NCI-H748 (cell line): ENCODE results near the gene TAS1R1.
"Not testable (repeated sequence)": the region's sequence is repeated elsewhere in the genome, so short reads cannot be mapped to it uniquely, and the experiment has no call there.

ENCODE experiments used
- DNase-seq: peaks from one replicate; lab custom pipeline; 2025; ENCODE audit not compliant: unreplicated experiment; lab: John Stamatoyannopoulos, UW

TAS1R1 gene

DNA sequence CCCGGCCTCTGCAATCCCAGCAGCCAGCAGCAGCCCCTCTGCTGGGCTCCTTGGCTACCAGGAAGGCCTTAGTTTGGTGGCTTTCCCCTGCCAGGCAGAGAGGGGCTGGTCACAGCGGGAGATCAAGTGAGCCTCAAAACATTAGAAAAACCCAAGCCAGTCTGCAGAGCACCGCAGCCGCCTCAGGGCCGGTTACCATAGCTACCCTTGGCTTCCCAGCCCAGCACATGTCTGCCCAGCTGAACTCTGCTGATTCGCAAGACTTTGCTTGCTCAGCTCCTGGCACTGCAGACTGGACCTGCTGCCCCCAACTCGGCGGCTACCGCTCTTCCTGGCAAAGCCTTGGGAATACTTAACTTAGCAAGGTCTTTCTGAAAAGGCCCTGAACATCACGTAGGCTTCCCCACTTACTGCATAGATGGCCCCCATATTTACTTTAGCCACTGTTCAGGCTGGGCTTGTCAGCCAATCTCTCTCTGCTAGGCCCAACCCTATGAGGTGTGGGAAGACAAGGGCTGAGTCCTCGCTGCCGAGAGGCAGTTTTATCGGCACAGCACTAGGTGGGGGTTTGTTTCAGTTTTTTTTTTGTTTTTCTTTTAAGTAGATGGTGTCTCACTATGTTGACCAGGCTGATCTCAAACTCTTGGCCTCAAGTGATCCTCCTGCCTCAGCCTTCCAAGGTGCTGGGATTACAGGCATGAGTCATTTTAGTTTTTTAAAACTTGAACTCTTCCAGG, 35.0 kb upstream of the TAS1R1 start:
- peak; percentile 58 for DNase-seq

DNA sequence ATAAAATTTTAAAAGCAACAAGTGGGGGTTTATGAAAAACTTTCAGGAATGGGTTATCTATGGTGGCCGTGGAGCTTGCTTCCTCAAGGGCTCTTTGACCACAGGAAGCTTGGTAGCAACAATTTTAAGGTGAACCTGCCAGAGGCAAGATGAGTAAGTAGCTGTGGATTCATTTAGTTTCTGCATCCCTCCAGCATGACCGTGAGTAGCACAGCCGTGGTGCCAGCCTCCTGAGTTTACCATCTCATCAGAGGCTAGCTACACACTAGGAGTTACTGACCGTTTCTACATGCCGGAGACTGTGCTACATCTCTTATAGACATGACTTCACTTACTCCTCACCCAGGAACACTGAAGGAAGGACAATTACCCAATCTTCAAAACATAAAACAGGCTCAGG, 33.6 kb upstream of the TAS1R1 start:
- DNase-seq = no peak

GRCh38 chr1:6523566-6523965, 31.5 kb upstream of the TAS1R1 start:
- DNase-seq = peak; percentile 35

DNA sequence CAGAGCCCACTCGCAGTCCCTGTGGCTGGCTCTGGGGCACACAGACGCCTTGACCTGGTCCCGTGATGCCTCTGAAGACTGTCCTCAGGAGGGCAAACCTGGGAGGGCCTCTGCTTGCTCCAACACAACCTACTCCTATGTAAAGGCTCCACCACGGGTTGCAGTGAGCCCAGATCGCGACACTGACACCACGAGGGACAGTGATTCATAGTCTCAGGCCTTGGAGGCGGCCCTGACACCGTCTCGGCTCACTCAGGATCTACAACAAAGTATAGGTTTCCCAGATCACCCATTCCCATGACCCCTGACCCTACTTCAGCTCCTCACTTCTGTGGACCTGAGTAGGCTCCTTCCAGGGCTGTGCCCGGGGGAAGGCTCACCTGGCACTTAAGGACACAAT, 28.8 kb upstream of the TAS1R1 start:
- DNase-seq = no peak

DNA sequence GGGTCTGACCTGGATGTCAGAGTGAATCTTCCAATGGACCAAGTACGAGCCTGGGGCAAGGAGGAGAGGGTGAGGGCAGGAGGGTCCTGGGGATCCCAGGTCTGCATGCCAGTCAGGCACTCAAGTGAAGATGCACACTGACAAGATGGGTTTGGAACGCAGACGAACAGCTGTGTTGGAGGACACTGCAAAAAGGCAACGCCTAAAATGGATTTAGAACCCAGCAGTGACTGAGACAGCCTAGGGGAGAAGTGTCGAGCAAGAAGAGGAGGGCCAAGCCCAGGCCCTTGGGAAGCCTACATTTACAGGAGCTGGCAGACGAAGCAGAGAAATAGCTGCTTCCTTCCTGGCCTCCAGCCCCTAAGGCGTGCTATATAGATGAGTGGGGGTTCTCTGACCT, 26.6 kb upstream of the TAS1R1 start:
- DNase-seq = no peak

DNA sequence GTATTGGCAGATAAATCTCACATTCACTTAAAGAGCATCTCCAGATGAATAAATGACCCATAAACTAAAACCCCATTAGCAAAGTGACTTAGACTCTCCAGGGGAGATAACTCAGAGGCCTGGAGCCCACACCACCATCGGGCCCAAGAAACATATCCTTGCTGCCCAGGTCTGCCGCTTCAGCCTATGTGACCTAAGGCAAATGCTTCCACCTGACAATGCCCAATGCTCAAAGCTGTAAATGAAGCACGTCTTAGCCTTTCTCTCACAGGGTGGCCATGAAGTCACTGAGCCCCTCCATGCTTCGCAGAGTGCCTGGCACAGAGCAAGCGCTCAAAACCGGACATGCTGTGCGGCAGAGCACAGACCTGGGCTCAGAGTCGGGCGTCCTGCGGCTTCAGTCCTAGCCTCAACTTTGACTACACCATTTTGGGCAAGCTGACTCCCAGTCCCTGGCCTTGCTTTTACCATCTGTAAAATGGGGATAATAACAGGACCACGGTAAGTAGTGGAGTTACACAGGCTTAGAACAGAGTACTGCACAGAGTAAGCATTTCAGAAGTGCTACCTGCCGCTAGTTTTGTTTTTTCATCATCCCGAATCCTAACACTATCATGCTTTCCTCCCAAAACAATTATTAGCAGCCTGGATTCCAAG, 24.5 kb upstream of the TAS1R1 start:
- no peak for DNase-seq

DNA sequence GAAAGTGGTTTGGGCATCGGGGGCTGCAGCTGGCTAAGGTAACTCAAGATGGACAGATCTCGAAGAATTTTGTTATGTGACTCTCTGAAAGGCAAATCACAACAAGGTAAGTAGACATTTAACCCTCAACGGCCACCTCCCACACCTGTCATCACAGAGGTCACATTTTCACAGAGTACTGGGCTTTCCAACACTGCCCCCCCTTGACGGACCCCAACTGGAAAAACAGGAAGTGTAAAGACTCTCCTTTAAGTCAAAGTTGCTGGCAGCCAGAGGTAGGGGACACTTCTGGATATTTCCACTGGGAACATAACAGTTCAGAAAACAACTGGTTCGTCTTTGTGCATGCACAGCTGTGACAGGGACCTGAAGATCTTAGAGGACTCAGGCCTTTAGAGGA, 23.1 kb upstream of the TAS1R1 start:
- no peak for DNase-seq

DNA sequence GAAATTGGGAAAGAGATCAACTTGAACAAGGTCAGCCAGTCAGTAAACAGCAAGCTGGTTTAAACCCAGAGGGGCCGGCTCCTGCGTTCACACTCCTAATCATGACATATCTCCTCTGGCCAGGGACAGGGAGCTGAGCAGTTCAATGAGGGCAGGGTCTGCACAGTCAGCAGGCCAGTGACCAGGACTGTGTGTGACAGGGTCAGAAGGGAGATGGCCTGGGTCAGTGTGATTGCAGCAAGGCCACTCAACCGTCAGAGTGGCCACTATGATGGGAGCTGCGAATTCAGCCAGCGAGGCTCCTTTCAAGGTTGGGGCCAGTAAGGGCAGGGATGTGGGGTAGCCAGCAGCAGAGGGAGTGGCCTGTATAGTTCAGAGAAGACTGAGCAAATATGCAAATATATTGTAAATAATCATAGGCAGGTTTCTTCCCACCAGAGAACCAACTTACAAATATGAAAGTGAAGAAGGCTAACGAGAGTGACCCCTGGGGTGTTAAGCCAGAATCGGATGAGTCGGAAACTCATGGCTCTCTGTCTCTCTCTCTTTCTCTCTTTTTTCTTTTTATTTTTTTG, 20.8 kb upstream of the TAS1R1 start:
- no peak for DNase-seq

DNA sequence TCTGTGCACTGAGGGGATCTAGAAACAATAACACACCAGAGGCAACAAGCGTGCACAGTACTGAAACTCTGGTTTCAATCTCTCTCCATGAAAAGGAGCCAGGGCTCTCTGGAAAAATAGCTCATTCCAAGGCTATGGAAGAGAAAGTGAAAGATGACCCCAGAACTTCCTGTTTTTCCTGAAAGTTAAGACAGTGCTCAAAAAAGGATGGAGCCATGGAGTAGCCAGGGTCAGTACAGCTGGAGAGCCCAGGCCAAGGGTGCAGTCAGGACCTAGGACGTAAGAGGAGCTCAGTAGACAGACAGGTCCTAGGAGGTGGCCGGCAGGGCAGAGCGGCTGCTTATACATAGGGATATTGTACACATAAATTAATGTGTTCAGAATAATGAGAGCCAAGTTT, 19.9 kb upstream of the TAS1R1 start:
- no peak for DNase-seq

- no peak for DNase-seq
Observed at GRCh38 chr1:6536291-6536690, 18.8 kb upstream of the TAS1R1 start.

DNA sequence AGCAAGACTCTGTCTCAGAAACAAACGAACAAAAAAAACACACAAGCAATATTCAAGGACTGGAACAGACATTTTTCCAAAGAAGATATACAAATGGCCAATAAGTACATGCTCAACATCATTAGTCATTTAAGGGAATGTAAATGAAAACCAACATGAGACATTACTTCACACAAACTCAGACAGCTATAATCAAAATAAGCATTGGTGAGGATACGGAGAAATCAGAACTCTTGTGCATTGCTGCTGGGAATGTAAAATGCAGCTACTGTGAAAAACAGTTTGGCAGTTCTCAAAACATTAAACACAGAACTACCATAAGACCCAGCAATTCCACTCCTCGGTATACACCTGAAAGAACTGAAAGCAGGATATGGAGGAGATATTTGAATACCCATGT, 16.2 kb upstream of the TAS1R1 start:
- DNase-seq = no peak

- DNase-seq = no peak
Observed at GRCh38 chr1:6544831-6545230, 10.3 kb upstream of the TAS1R1 start.

DNA sequence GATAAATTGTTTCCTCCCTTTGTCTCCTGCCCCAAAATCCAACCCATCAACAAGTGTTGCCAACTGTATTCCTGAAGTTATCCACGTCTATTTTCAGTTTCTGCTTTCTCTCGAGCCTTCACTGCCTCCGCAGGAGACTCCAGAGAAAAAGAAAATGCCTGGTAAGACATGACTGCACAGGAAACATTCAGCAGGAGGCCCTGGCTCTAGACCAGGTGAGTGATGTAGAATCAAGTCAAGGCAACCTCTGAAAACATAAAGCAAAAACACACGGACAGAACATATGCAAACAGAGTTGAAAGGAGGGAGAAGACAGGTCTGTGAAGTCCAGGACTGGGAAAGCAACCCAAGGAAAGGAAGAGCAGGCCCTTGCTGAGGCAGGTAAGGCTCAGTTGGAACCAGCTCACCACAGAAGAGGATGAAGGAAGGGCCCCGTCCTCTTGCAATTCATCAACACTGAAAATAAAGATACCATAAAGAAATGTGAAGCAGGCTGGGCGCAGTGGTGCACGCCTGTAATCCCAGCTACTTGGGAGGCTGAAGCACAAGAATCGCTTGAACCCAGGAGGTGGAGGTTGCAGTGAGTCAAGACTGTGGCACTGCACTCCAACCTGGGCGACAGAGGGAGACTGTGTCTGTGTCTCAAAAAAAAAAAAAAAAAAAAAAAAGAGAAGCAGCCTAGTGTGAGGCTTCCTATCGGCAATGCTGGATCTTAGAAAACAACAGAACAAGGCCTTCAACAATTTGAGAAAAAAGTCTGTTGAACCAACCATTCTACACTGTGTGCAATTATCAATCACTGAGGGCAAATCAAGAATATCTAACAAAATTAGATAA, 9.6 kb upstream of the TAS1R1 start:
- no peak for DNase-seq

- DNase-seq = no peak
Observed at GRCh38 chr1:6546326-6546725, 8.8 kb upstream of the TAS1R1 start.

- DNase-seq = no peak
Observed at GRCh38 chr1:6547301-6547700, 7.8 kb upstream of the TAS1R1 start.

DNA sequence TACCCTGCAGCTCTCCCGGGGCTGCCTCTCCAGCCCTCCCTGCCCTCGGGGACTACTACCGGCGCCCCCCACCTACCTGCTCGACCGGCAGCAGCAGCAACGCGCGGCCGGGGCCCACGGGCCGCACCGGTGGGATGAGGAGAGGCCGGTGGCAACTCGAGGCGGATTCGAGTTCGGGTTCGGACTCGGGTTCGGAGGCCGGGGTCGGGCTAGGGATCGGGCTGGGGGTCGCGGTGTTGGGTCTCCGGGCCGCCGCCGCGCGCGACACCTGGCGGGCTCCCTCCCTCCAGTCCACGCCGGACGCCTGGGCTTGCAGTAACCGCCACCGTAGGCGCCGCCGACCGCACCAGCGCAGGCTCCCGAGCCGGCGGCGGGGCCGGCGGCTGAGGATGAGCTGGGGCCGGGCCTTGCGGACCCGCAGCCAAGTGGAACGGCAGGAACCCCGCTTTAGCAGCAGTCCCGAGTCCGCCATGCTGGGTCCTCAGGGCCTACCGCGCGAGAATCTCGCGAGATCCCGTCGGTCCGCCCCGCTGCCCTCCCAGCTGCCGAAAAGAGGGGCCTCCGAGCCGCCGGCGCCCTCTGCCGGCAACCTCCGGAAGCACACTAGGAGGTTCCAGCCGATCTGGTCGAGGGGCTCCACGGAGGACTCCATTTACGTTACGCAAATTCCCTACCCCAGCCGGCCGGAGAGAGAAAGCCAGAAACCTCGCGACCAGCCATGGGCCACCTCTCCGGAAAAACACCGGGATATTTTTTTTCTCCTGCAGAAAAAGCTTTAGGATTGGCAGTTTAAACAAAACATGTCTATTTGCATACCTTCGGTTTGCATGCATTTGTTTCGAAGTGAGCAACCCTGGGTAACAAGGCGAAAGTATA, 838 bp upstream of the TAS1R1 start, which contains the start of gene NOL9:
TSS of gene NOL9 (minus strand) at position 483 of the 876 bp plus-strand sequence. CDS start at position 472, 11 bp downstream.
- DNase-seq = peak; percentile 87

- DNase-seq = no peak
Observed at GRCh38 chr1:6557597-6557996, 2.5 kb downstream of the TAS1R1 start.

DNA sequence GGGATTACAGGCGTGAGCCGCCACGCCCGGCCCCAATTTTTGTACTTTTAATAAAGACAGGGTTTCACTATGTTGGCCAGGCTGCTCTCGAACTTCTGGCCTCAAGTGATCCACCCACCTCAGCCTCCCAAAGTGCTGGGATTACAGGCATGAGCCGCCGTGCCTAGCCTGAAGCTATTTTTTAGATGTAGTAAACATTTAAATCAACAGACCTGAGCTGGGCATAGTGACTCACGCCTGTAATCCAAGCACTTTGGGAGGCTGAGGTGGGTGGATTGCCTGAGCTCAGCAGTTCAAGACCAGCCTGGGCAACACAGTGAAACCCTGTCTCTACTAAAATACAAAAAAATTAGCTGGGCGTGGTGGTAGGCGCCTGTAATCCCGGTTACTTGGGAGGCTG, 4.1 kb downstream of the TAS1R1 start:
- not testable (repeated sequence) for DNase-seq

DNA sequence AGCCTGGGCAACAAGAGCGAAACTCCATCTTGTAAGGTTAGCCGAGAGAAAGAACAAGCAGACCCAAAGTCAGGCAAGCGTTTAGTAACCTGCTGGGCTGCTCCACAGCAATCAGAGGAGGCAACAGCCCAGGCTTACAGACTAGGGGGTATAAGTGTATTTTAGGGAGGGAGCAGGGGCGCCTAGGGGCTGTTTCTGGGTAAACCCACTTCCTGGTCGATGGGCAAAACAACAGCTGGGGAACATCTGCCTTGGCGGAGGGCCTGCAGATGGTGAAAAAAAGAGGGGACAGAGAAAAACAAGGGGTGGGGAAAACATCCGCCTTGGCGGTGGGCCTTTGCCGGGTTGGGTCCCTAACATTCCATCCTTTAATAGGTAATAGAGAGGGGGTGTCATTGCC, 5.2 kb downstream of the TAS1R1 start:
- DNase-seq = no peak

DNA sequence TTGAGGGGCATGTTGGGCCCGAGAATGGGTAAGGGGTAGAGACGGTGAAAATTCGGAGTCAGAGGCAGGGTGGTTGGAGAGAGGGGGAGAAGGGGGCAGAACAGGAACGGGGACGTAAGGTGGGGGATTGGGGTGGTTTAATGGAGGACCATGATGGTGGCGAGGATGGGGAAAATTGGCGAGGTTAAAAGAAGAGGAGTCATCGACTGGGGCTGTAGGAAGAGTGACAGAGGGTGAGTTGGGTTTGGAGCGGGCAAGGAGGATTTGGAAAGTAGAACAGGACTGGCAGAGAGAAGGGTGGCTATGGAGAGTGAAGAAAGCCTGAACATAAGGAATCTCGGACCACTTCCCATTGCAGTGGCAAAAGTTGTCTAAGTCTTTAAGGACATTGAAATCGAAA, 13.9 kb downstream of the TAS1R1 start:
- no peak for DNase-seq

DNA sequence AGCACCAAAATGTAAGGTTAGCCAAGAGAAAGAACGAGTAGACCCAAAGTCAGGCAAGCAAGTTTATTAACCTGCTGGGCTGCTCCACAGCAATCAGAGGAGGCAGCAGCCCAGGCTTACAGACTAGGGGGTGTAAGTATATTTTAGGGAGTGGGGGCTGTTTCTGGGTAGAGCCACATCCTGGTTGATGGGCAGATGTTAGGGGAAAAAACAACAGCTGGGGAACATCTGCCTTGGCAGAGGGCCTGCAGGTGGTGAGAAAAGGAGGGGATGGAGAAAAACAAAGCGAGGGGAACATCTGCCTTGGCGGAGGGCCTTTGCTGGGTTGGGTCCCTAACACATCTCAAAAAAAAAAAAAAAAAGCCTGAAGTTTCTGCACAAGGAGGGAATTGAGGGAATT, 15.0 kb downstream of the TAS1R1 start:
- no peak for DNase-seq
